ENCODE measurements around the gene SH3RF3.

- TF ChIP-seq GATA3 (IDR thresholded peaks at IDR 0.05; ENCODE audit: low read depth, low read length) (no peak), GATA2 (IDR thresholded peaks at IDR 0.05; ENCODE audit: low read depth, low read length) (no peak)
These were observed 74.4 kb downstream of the SH3RF3 start for GRCh38 chr2:109203246-109204011.
